ENCODE measurements around the gene SLC25A23. TPM values are rescaled to one million over a fixed set of nuclear protein-coding genes. Genes with fewer than 3 reads are reported as not detected.

SLC25A23 gene
- total RNA-seq, 1 experiment from 2014 or later: 14.5 TPM

GRCh38 chr19:6414793-6415590, 44.6 kb downstream of the SLC25A23 start:
- intact Hi-C loops (cut with micrococcal nuclease): loop anchor here (5.0 kb wide), 1 partner anchor 288 kb away; no protein-coding TSS in a partner anchor
- BruUV-seq (replicated peaks): no TSS peak
- DNase-seq (ENCODE audit: unreplicated experiment): no peak
- no peaks in the 10 kb centered on the region for H3K9me3 Mint-ChIP-seq (ENCODE audit: unreplicated experiment)
- peaks cover 62% of the 10 kb centered on the region for H3K36me3 Mint-ChIP-seq (ENCODE audit: insufficient read depth, unreplicated experiment)
- ChIA-PET POLR2A (no interaction called here), CTCF (interaction anchor here (0.6 kb wide), 1 partner anchor 218 kb away, joined by 3 read pairs; no protein-coding TSS in a partner anchor)
- no peak overlapping the region for H3K4me3 Mint-ChIP-seq (ENCODE audit: unreplicated experiment)
- peak; percentile 6 for TF ChIP-seq CTCF (IDR thresholded peaks at IDR 0.05; ENCODE audit: unreplicated experiment)
- no peak overlapping the region for H3K27ac Mint-ChIP-seq (ENCODE audit: low read depth, unreplicated experiment)
- H3K27me3 Mint-ChIP-seq (ENCODE audit: insufficient read depth, unreplicated experiment): no peaks in the 10 kb centered on the region
- no peaks in the 10 kb centered on the region for H3K4me1 Mint-ChIP-seq (ENCODE audit: insufficient read depth, unreplicated experiment)

GRCh38 chr19:6413721-6414643, 45.6 kb downstream of the SLC25A23 start:
- H3K36me3 Mint-ChIP-seq (ENCODE audit: insufficient read depth, unreplicated experiment): peaks cover 51% of the 10 kb centered on the region
- no peaks in the 10 kb centered on the region for H3K9me3 Mint-ChIP-seq (ENCODE audit: unreplicated experiment)
- ChIA-PET CTCF (no interaction called here), POLR2A (no interaction called here)
- TSS peak; percentile 43 for BruUV-seq (replicated peaks)
- TF ChIP-seq CTCF (IDR thresholded peaks at IDR 0.05; ENCODE audit: unreplicated experiment): no peak
- no peaks in the 10 kb centered on the region for H3K4me1 Mint-ChIP-seq (ENCODE audit: insufficient read depth, unreplicated experiment)
- H3K27me3 Mint-ChIP-seq (ENCODE audit: insufficient read depth, unreplicated experiment): no peaks in the 10 kb centered on the region
- no peak overlapping the region for H3K4me3 Mint-ChIP-seq (ENCODE audit: unreplicated experiment)
- DNase-seq (ENCODE audit: unreplicated experiment): no peak
- intact Hi-C loops (cut with micrococcal nuclease): no loop called here
- H3K27ac Mint-ChIP-seq (ENCODE audit: low read depth, unreplicated experiment): no peak overlapping the region

GRCh38 chr19:6413291-6413690, 46.3 kb downstream of the SLC25A23 start:
- no peaks in the 10 kb centered on the region for H3K9me3 Mint-ChIP-seq (ENCODE audit: unreplicated experiment)
- no peaks in the 10 kb centered on the region for H3K4me1 Mint-ChIP-seq (ENCODE audit: insufficient read depth, unreplicated experiment)
- intact Hi-C loops (cut with micrococcal nuclease): no loop called here
- no peak overlapping the region for H3K4me3 Mint-ChIP-seq (ENCODE audit: unreplicated experiment)
- ChIA-PET POLR2A (interaction anchor here (1.1 kb wide), 1 partner anchor 12 kb away, joined by 3 read pairs; the partner anchor contains the start of gene KHSRP), CTCF (no interaction called here)
- BruUV-seq (replicated peaks): no TSS peak
- no peaks in the 10 kb centered on the region for H3K27me3 Mint-ChIP-seq (ENCODE audit: insufficient read depth, unreplicated experiment)
- no peak for DNase-seq (ENCODE audit: unreplicated experiment)
- TF ChIP-seq CTCF (IDR thresholded peaks at IDR 0.05; ENCODE audit: unreplicated experiment): no peak
- no peak overlapping the region for H3K27ac Mint-ChIP-seq (ENCODE audit: low read depth, unreplicated experiment)
- H3K36me3 Mint-ChIP-seq (ENCODE audit: insufficient read depth, unreplicated experiment): peaks cover 45% of the 10 kb centered on the region

Data from MCF 10A (cell line).